Right lobe of liver (tissue), 4 donors: ENCODE data around the gene RASSF6.

Experiments
- POLR2A ChIP-seq: fragments of 450-650 bp; IDR thresholded peaks from one replicate; pipeline ENCODE4 v1.6.1; 2017; ENCODE audit warnings: antibody characterized with exemption, mild to moderate bottlenecking
- TF ChIP-seq, protein P1 (sequence below), 4 donors: fragments of 200-600 bp in 3 of 4; fragments of 450-650 bp in 1 of 4; IDR thresholded peaks; one replicate each; pipeline versions ENCODE4 v1.5.1 to v1.8.0; 2016 to 2022; ENCODE audit warnings: antibody characterized with exemption in 4 of 4, mild to moderate bottlenecking in 2 of 4
- donor health status: DM: no; HTN: no; CAD: no.
- donor health status: DM: no; HTN: no; CAD: no.
- donor health status: DM: no; HTN: yes; CAD: no.

DNA sequence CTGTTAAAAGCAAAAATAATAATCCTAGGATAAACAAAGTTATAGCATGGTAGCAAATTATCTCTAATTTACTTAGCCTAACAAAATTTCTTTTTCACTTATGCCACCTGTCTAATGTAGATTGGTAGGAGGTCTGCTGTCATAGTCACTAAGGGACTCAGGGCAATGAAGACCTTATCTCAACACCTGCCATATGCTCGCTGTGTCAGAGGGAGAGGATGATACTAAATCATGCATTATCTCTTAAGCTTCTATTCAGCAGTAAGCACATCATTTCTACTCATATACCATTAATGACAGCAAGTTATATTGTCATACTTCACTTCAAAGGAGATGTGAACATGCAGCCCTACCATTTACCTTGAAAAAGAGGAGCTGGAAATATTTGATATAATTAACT lies 94.6 kb downstream of the RASSF6 start:
- TF ChIP-seq, protein P1, sequence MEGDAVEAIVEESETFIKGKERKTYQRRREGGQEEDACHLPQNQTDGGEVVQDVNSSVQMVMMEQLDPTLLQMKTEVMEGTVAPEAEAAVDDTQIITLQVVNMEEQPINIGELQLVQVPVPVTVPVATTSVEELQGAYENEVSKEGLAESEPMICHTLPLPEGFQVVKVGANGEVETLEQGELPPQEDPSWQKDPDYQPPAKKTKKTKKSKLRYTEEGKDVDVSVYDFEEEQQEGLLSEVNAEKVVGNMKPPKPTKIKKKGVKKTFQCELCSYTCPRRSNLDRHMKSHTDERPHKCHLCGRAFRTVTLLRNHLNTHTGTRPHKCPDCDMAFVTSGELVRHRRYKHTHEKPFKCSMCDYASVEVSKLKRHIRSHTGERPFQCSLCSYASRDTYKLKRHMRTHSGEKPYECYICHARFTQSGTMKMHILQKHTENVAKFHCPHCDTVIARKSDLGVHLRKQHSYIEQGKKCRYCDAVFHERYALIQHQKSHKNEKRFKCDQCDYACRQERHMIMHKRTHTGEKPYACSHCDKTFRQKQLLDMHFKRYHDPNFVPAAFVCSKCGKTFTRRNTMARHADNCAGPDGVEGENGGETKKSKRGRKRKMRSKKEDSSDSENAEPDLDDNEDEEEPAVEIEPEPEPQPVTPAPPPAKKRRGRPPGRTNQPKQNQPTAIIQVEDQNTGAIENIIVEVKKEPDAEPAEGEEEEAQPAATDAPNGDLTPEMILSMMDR (IDR thresholded peaks at IDR 0.05) = no peak
- TF ChIP-seq POLR2A = no peak
